IMR-90 (cell line): ENCODE data around the gene PARP16. TPM values are rescaled to one million over a fixed set of nuclear protein-coding genes. Genes with fewer than 3 reads are reported as not detected.

Experiments used
- ATAC-seq: fragments of 200-7000 bp; cut with Tn5 transposase; 2 replicates; pipeline ENCODE4 v1.9.1; 2020; ENCODE audit warnings: low read depth, mild to moderate bottlenecking, moderate library complexity
- BruUV-seq: library from RNA; stranded (reverse); fragments of 400-500 nt; replicated peaks from 2 replicates; lab custom pipeline; 2021; lab: Mats Ljungman, UMichigan
- CTCF ChIA-PET: fragments of 300-600 bp; formaldehyde crosslinking; extraction: SDS; loops from one replicate; lab custom pipeline; 2021; ENCODE audit warnings: antibody characterized with exemption; lab: Yijun Ruan, JAX
- POLR2A ChIA-PET: fragments of 300-600 bp; sonication (Branson Sonifier 250); formaldehyde crosslinking; loops from one replicate; lab custom pipeline; 2022; ENCODE audit warnings: antibody characterized with exemption; ENCODE audit not compliant: unreplicated experiment; lab: Charles Lee
- DNase-seq: peaks from one replicate; pipeline ENCODE4 v3.0.0; 2013
- H2AFZ ChIP-seq: replicated peaks from 2 replicates; pipeline ENCODE3; 2013; ENCODE audit warnings: low read length, mild to moderate bottlenecking; ENCODE audit not compliant: poor library complexity
- H2AK5ac ChIP-seq: 2 replicates; pipeline ENCODE4 v1.6.1; 2013; ENCODE audit warnings: low read depth, low read length, inconsistent platforms
- H2AK9ac ChIP-seq: replicated peaks from 2 replicates; pipeline ENCODE3; 2013; ENCODE audit warnings: mild to moderate bottlenecking, low read depth, low read length, moderate library complexity; ENCODE audit not compliant: poor library complexity
- H2BK120ac ChIP-seq: 2 replicates; pipeline ENCODE4 v1.6.1; 2013; ENCODE audit warnings: low read depth, low read length, inconsistent platforms
- H2BK15ac ChIP-seq: 3 replicates; pipeline ENCODE4 v1.6.1; 2013; ENCODE audit warnings: low read depth, low read length, inconsistent platforms
- H2BK20ac ChIP-seq: 2 replicates; pipeline ENCODE4 v1.6.1; 2013; ENCODE audit warnings: low read depth, mild to moderate bottlenecking, inconsistent platforms, low read length, moderate library complexity
- H2BK5ac ChIP-seq: 2 replicates; pipeline ENCODE4 v1.6.1; 2013; ENCODE audit warnings: mild to moderate bottlenecking, low read depth, low read length, inconsistent platforms; ENCODE audit not compliant: poor library complexity, severe bottlenecking
- H3K14ac ChIP-seq: replicated peaks from 2 replicates; pipeline ENCODE4 v1.6.1; 2013; ENCODE audit warnings: low read depth, low read length, inconsistent platforms
- H3K18ac ChIP-seq: 2 replicates; pipeline ENCODE4 v1.6.1; 2013; ENCODE audit warnings: low read depth, low read length, control low read depth
- H3K23ac ChIP-seq: 2 replicates; pipeline ENCODE4 v1.6.1; 2013; ENCODE audit warnings: low read depth, low read length, inconsistent platforms
- H3K27ac ChIP-seq: 2 replicates; pipeline ENCODE4 v1.5.1; 2013; ENCODE audit warnings: mild to moderate bottlenecking, control low read depth, low read length; ENCODE audit not compliant: insufficient read depth
- H3K27me3 ChIP-seq: 2 replicates; pipeline ENCODE4 v1.6.1; 2013; ENCODE audit warnings: low read length; ENCODE audit not compliant: control insufficient read depth, insufficient read depth
- H3K36me3 ChIP-seq: 2 replicates; pipeline ENCODE4 v1.6.1; 2013; ENCODE audit warnings: low read length, mixed read lengths; ENCODE audit not compliant: control insufficient read depth, insufficient read depth
- H3K4ac ChIP-seq: 2 replicates; pipeline ENCODE4 v1.6.1; 2013; ENCODE audit warnings: low read depth, low read length, inconsistent platforms
- H3K4me1 ChIP-seq: 2 replicates; pipeline ENCODE4 v1.6.1; 2013; ENCODE audit warnings: low read length, mixed read lengths; ENCODE audit not compliant: control insufficient read depth, insufficient read depth
- H3K4me2 ChIP-seq: 2 replicates; pipeline ENCODE4 v1.6.1; 2013; ENCODE audit warnings: low read depth, mild to moderate bottlenecking, control low read depth, low read length, moderate library complexity
- H3K4me3 ChIP-seq: 2 replicates; pipeline ENCODE4 v1.5.1; 2013; ENCODE audit warnings: low read depth, mild to moderate bottlenecking, control low read depth, low read length, moderate library complexity; ENCODE audit not compliant: insufficient read depth
- H3K56ac ChIP-seq: 2 replicates; pipeline ENCODE4 v1.6.1; 2013; ENCODE audit warnings: low read length, inconsistent platforms; ENCODE audit not compliant: insufficient read depth; ENCODE audit errors: extremely low read depth
- H3K79me1 ChIP-seq, 2 experiments: 2 replicates each; pipeline ENCODE4 v1.6.1; 2013; ENCODE audit warnings: low read length in 2 of 2, inconsistent platforms in 1 of 2, low read depth in 1 of 2
- H3K9ac ChIP-seq: 2 replicates; pipeline ENCODE4 v1.6.1; 2013; ENCODE audit warnings: low read depth, low read length, control low read depth
- H3K9me1 ChIP-seq: 2 replicates; pipeline ENCODE4 v1.6.1; 2013; ENCODE audit warnings: low read length, inconsistent platforms; ENCODE audit not compliant: insufficient read depth
- H3K9me3 ChIP-seq: 2 replicates; pipeline ENCODE4 v1.6.1; 2013; ENCODE audit warnings: low read length; ENCODE audit not compliant: control insufficient read depth, insufficient read depth
- H4K20me1 ChIP-seq: 2 replicates; pipeline ENCODE4 v1.6.1; 2013; ENCODE audit warnings: low read length, inconsistent platforms; ENCODE audit not compliant: insufficient read depth
- H4K5ac ChIP-seq: 2 replicates; pipeline ENCODE4 v1.6.1; 2013; ENCODE audit warnings: mild to moderate bottlenecking, low read depth, low read length, control low read depth
- H4K8ac ChIP-seq, 2 experiments: 2 replicates each; pipeline ENCODE4 v1.6.1; 2013; ENCODE audit warnings: low read depth in 2 of 2, low read length in 2 of 2, control low read depth in 1 of 2, inconsistent platforms in 1 of 2
- H4K91ac ChIP-seq: 2 replicates; pipeline ENCODE4 v1.6.1; 2013; ENCODE audit warnings: low read depth, low read length, inconsistent platforms; ENCODE audit not compliant: insufficient read depth
- BHLHE40 ChIP-seq: fragments of 150-350 bp; IDR thresholded peaks from 2 replicates; pipeline ENCODE4 v1.6.1; 2016; ENCODE audit warnings: mild to moderate bottlenecking, low read depth, low read length
- CEBPB ChIP-seq: IDR thresholded peaks from 2 replicates; pipeline ENCODE4 v1.6.1; 2012; ENCODE audit warnings: low read depth, low read length, improper control_type of control experiment
- CHD1 ChIP-seq: IDR thresholded peaks from 2 replicates; pipeline ENCODE4 v1.6.1; 2012; ENCODE audit warnings: low read depth, low read length, improper control_type of control experiment
- CTCF ChIP-seq: conservative IDR thresholded peaks from 2 replicates; pipeline ENCODE4 v1.5.1; 2012; ENCODE audit warnings: mild to moderate bottlenecking, low read depth, low read length, improper control_type of control experiment
- ELK1 ChIP-seq: fragments of 150-350 bp; IDR thresholded peaks from 2 replicates; pipeline ENCODE4 v1.6.1; 2016; ENCODE audit warnings: low read depth, mild to moderate bottlenecking, low read length, moderate library complexity, borderline replicate concordance
- FOS ChIP-seq: fragments of 150-350 bp; IDR thresholded peaks from 2 replicates; pipeline ENCODE4 v1.6.1; 2016; ENCODE audit warnings: low read depth, low read length
- MAFK ChIP-seq: IDR thresholded peaks from 2 replicates; pipeline ENCODE4 v1.6.1; 2012; ENCODE audit warnings: low read depth, low read length, improper control_type of control experiment
- MAZ ChIP-seq: IDR thresholded peaks from 2 replicates; pipeline ENCODE4 v1.6.1; 2012; ENCODE audit warnings: low read depth, mild to moderate bottlenecking, low read length, improper control_type of control experiment, moderate library complexity, borderline replicate concordance
- MXI1 ChIP-seq: IDR thresholded peaks from 2 replicates; pipeline ENCODE4 v1.6.1; 2012; ENCODE audit warnings: low read depth, mild to moderate bottlenecking, low read length, moderate library complexity, borderline replicate concordance
- NFE2L2 ChIP-seq: fragments of 150-350 bp; IDR thresholded peaks from 2 replicates; pipeline ENCODE4 v1.6.1; 2016; ENCODE audit warnings: low read depth, mild to moderate bottlenecking, low read length
- POLR2A ChIP-seq: IDR thresholded peaks from 2 replicates; pipeline ENCODE4 v1.6.1; 2012; ENCODE audit warnings: mild to moderate bottlenecking, low read depth, low read length
- RAD21 ChIP-seq: IDR thresholded peaks from 2 replicates; pipeline ENCODE4 v1.6.1; 2012; ENCODE audit warnings: low read length, improper control_type of control experiment
- RCOR1 ChIP-seq: IDR thresholded peaks from 2 replicates; pipeline ENCODE4 v1.6.1; 2012; ENCODE audit warnings: mild to moderate bottlenecking, low read length, improper control_type of control experiment; ENCODE audit not compliant: insufficient replicate concordance
- RFX5 ChIP-seq: IDR thresholded peaks from 2 replicates; pipeline ENCODE4 v1.8.0; 2012; ENCODE audit warnings: low read depth, mild to moderate bottlenecking, low read length, moderate library complexity
- SMC3 ChIP-seq: fragments of 150-350 bp; IDR thresholded peaks from 2 replicates; pipeline ENCODE4 v1.6.1; 2016; ENCODE audit warnings: low read depth, mild to moderate bottlenecking, antibody characterized with exemption, low read length, moderate library complexity
- USF2 ChIP-seq: fragments of 150-350 bp; IDR thresholded peaks from 2 replicates; pipeline ENCODE4 v1.6.1; 2017; ENCODE audit warnings: mild to moderate bottlenecking, antibody characterized with exemption, low read length, low read depth
- WGBS, 2 experiments: methylation state at CpG; one replicate each; pipeline versions ENCODE4 v1.1.5 to v1.1.7; 2013; ENCODE audit warnings: missing lambda C conversion rate in 2 of 2; ENCODE audit not compliant: insufficient read length in 1 of 2; ENCODE audit errors: extremely low coverage in 2 of 2; 5-methylcytosine and 5-hydroxymethylcytosine counted together
- dilution Hi-C: fragments of 300-500 bp; cut with HindIII; formaldehyde crosslinking; loops from one replicate; pipeline ENCODE4 v1.14.3; 2018; ENCODE audit warnings: low sequenced_read_pairs; ENCODE audit not compliant: unreplicated experiment
- in situ Hi-C: fragments of 300-500 bp; cut with MboI; formaldehyde crosslinking; loops from 3 replicates; pipeline ENCODE4 v1.14.3; 2019; ENCODE audit warnings: low sequenced_read_pairs, inconsistent platforms, mixed read lengths
- intact Hi-C: fragments of 100-400 bp; cut with micrococcal nuclease; formaldehyde crosslinking; loops from 2 replicates; pipeline ENCODE4 v1.10.0; 2022
- polyA plus RNA-seq, 3 experiments: library from polyadenylated mRNA; depleted of rRNA; stranded (reverse); fragments of >200 nt; gene quantifications; 2 replicates each; pipeline ENCODE4 v1.2.3, GENCODE V29; 2012; ENCODE audit warnings: low replicate concordance in 1 of 3
- total RNA-seq: library from RNA; depleted of rRNA; stranded (reverse); fragments of >200 nt; gene quantifications from 2 replicates; pipeline ENCODE4 v1.2.3, GENCODE V29; 2012

Gene PARP16
- total and polyA plus RNA-seq, 2 of the 4 experiments (the other 2 are of a cell fraction), result 1.3 to 5.0 TPM

- no peak overlapping the region for H3K14ac ChIP-seq
- WGBS, 2 experiments, result no CpG with 5 or more reads among the region's 2 CpGs
- no peak overlapping the region for H2AK9ac ChIP-seq
- H3K9me1 ChIP-seq, result no peaks in the 10 kb centered on the region
- dilution Hi-C loops, result no loop called here
- no peak overlapping the region for H2BK15ac ChIP-seq
- in situ Hi-C loops, result no loop called here
- H3K9me3 ChIP-seq, result no peaks in the 10 kb centered on the region
- intact Hi-C loops, result no loop called here
- H2BK20ac ChIP-seq, result no peak overlapping the region
- no peak overlapping the region for H4K8ac ChIP-seq
- TF ChIP-seq BHLHE40 (no peak), POLR2A (no peak), RCOR1 (no peak), RAD21 (no peak), MAZ (no peak), NFE2L2 (no peak), CTCF (no peak), MAFK (no peak), RFX5 (no peak), CEBPB (no peak), SMC3 (no peak), FOS (no peak), MXI1 (no peak), CHD1 (no peak), ELK1 (no peak), USF2 (no peak)
- no peak overlapping the region for H2AFZ ChIP-seq
- POLR2A ChIA-PET, result no interaction called here
- H2BK5ac ChIP-seq, result no peak overlapping the region
- no TSS peak for BruUV-seq
- H3K4me2 ChIP-seq, result no peak overlapping the region
- no peak overlapping the region for H3K4ac ChIP-seq
- H2BK120ac ChIP-seq, result no peak overlapping the region
- H3K23ac ChIP-seq, result no peak overlapping the region
- H3K4me3 ChIP-seq, result no peak overlapping the region
- CTCF ChIA-PET, result no interaction called here
- H2AK5ac ChIP-seq, result no peak overlapping the region
- H3K9ac ChIP-seq, result no peak overlapping the region
- H3K27ac ChIP-seq, result no peak overlapping the region
- no peak overlapping the region for H4K5ac ChIP-seq
- no peaks in the 10 kb centered on the region for H4K20me1 ChIP-seq
- no peaks in the 10 kb centered on the region for H3K4me1 ChIP-seq
- H3K27me3 ChIP-seq, result peaks cover 20% of the 10 kb centered on the region
- H4K91ac ChIP-seq, result no peak overlapping the region
- no peak overlapping the region for H3K56ac ChIP-seq
- no peaks in the 10 kb centered on the region for H3K79me1 ChIP-seq
- DNase-seq (no peak), ATAC-seq (no peak)
- H3K36me3 ChIP-seq, result no peaks in the 10 kb centered on the region
- no peak overlapping the region for H3K18ac ChIP-seq
These were observed 65.0 kb downstream of the PARP16 start for GRCh38 chr15:65221697-65222096.
